Mesendoderm (in vitro differentiated cells): Measurements from ENCODE around the gene DOCK8.

Source experiments
- DNase-seq: peaks from one replicate; pipeline ENCODE4 v3.0.0; 2013
- H2AK5ac ChIP-seq: 2 replicates; pipeline ENCODE4 v1.6.1; 2013; ENCODE audit warnings: low read length, inconsistent platforms
- H2BK120ac ChIP-seq: 2 replicates; pipeline ENCODE4 v1.6.1; 2013; ENCODE audit warnings: low read depth, mild to moderate bottlenecking, low read length, moderate library complexity, mixed read lengths
- H2BK15ac ChIP-seq: replicated peaks from 2 replicates; pipeline ENCODE4 v1.6.1; 2013; ENCODE audit warnings: low read depth, mild to moderate bottlenecking, moderate library complexity
- H2BK5ac ChIP-seq: 2 replicates; pipeline ENCODE4 v1.6.1; 2013; ENCODE audit warnings: low read length, inconsistent platforms
- H3K18ac ChIP-seq: 2 replicates; pipeline ENCODE4 v1.6.1; 2013; ENCODE audit warnings: mild to moderate bottlenecking, low read length, mixed read lengths
- H3K23ac ChIP-seq: one replicate; pipeline ENCODE4 v1.6.1; 2013; ENCODE audit warnings: low read length
- H3K27ac ChIP-seq: 2 replicates; pipeline ENCODE4 v1.5.1; 2013; ENCODE audit warnings: low read depth, mild to moderate bottlenecking, inconsistent platforms, low read length, moderate library complexity
- H3K27me3 ChIP-seq: 2 replicates; pipeline ENCODE4 v1.6.1; 2013; ENCODE audit warnings: low read length, control low read depth, mild to moderate bottlenecking, inconsistent platforms; ENCODE audit not compliant: insufficient read depth, poor library complexity
- H3K36me3 ChIP-seq: 2 replicates; pipeline ENCODE4 v1.6.1; 2013; ENCODE audit warnings: low read length, inconsistent platforms; ENCODE audit not compliant: control insufficient read depth, insufficient read depth
- H3K4ac ChIP-seq: one replicate; pipeline ENCODE4 v1.6.1; 2013; ENCODE audit warnings: low read depth, mild to moderate bottlenecking, low read length, moderate library complexity
- H3K4me1 ChIP-seq: 2 replicates; pipeline ENCODE4 v1.6.1; 2013; ENCODE audit warnings: low read depth, low read length, inconsistent platforms; ENCODE audit not compliant: control insufficient read depth
- H3K4me2 ChIP-seq: 2 replicates; pipeline ENCODE4 v1.6.1; 2013; ENCODE audit warnings: low read length
- H3K4me3 ChIP-seq: 2 replicates; pipeline ENCODE4 v1.5.1; 2013; ENCODE audit warnings: mild to moderate bottlenecking, low read length
- H3K56ac ChIP-seq: one replicate; pipeline ENCODE4 v1.6.1; 2013; ENCODE audit warnings: low read length
- H3K79me1 ChIP-seq: 2 replicates; pipeline ENCODE4 v1.6.1; 2013; ENCODE audit warnings: low read length, inconsistent platforms
- H3K79me2 ChIP-seq: 2 replicates; pipeline ENCODE4 v1.6.1; 2013; ENCODE audit warnings: mild to moderate bottlenecking, low read length; ENCODE audit not compliant: control insufficient read depth, insufficient read depth
- H3K9ac ChIP-seq: 2 replicates; pipeline ENCODE4 v1.6.1; 2013; ENCODE audit warnings: low read length, inconsistent platforms
- H4K5ac ChIP-seq: one replicate; pipeline ENCODE4 v1.6.1; 2013; ENCODE audit warnings: low read length
- H4K8ac ChIP-seq: one replicate; pipeline ENCODE4 v1.6.1; 2013; ENCODE audit warnings: low read depth, mild to moderate bottlenecking, control low read depth, low read length, moderate library complexity
- WGBS: extraction: QIAGEN DNeasy Blood & Tissue Kit; methylation state at CpG from one replicate; pipeline ENCODE4 v1.1.7; 2013; ENCODE audit warnings: low lambda C conversion rate, missing lambda C conversion rate; ENCODE audit not compliant: insufficient coverage; ENCODE audit errors: extremely low coverage; 5-methylcytosine and 5-hydroxymethylcytosine counted together

Gene DOCK8

DNA sequence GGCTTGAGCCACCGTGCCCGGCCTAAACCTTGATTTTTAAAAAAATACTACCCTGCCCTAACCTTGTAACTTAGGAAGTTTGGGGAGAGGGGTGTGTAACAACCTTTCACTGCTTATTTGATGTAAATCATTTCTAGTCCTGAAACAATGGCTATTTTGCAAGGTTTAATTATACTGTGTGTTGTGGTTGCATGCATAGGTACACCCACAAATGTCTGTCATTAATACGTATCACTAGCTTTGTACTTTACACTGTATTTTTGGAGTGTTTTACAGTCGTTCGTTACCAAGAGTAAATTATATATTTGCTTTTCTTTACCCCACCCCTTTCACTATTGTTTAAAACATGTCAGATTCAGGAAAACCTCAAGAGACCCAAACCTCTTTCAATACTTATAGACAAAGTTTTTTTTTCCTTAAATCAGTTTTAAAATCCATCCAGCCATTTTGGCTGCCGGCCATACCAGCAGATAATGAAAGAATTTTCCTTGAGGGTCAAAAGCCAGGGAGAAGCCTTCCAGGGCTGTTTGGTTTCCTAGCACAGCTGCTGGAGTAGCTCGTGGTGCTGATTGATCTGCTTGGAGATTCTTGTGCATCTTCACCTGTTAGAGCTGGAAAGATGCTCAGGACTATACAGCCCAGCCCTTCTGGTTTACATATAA, 50.7 kb downstream of the DOCK8 start:
- no peak overlapping the region for H4K5ac ChIP-seq
- no peak overlapping the region for H2BK5ac ChIP-seq
- H3K79me1 ChIP-seq = no peaks in the 10 kb centered on the region
- no peak overlapping the region for H3K56ac ChIP-seq
- no peak overlapping the region for H3K4me2 ChIP-seq
- no peak overlapping the region for H3K4ac ChIP-seq
- H3K36me3 ChIP-seq = no peaks in the 10 kb centered on the region
- no peak overlapping the region for H2BK120ac ChIP-seq
- H3K9ac ChIP-seq = no peak overlapping the region
- H3K4me3 ChIP-seq = no peak overlapping the region
- no peaks in the 10 kb centered on the region for H3K4me1 ChIP-seq
- no peak overlapping the region for H3K23ac ChIP-seq
- H3K79me2 ChIP-seq = no peaks in the 10 kb centered on the region
- no peak overlapping the region for H4K8ac ChIP-seq
- no peak overlapping the region for H3K18ac ChIP-seq
- H3K27ac ChIP-seq = no peak overlapping the region
- no peak overlapping the region for H2AK5ac ChIP-seq
- no peak overlapping the region for H2BK15ac ChIP-seq
- no CpG with 5 or more reads among the region's 7 CpGs for WGBS
- no peak for DNase-seq
- H3K27me3 ChIP-seq = no peaks in the 10 kb centered on the region

DNA sequence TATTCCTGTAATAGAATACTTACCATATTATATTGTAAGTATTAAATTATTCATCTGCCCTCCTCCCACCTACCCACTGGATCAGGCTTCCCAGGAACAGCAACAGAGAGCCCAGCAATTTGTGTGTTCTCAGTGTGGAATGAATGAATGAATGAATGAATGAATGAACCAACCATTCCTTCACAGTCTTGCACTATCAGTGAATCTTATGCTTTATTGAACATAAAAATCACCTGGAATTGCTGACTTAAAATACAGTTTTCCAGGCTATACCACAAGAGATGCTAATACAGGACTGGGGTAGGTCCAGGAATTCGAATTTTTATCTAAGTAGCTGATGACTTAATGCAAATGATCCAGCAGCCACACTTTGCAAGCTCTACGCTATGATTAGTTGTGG, 51.6 kb downstream of the DOCK8 start:
- Histone ChIP-seq H3K56ac (no peak overlapping the region), H3K79me1 (no peaks in the 10 kb centered on the region), H4K5ac (no peak overlapping the region), H3K4ac (no peak overlapping the region), H3K23ac (no peak overlapping the region), H3K36me3 (no peaks in the 10 kb centered on the region), H2BK5ac (no peak overlapping the region), H2BK15ac (no peak overlapping the region), H3K18ac (no peak overlapping the region), H3K27ac (no peak overlapping the region), H3K4me2 (no peak overlapping the region), H3K4me1 (no peaks in the 10 kb centered on the region), H3K4me3 (no peak overlapping the region), H4K8ac (no peak overlapping the region), H3K9ac (no peak overlapping the region), H2AK5ac (no peak overlapping the region), H3K27me3 (no peaks in the 10 kb centered on the region), H2BK120ac (no peak overlapping the region), H3K79me2 (no peaks in the 10 kb centered on the region)
- no CpG with 5 or more reads among the region's 2 CpGs for WGBS
- no peak for DNase-seq

DNA sequence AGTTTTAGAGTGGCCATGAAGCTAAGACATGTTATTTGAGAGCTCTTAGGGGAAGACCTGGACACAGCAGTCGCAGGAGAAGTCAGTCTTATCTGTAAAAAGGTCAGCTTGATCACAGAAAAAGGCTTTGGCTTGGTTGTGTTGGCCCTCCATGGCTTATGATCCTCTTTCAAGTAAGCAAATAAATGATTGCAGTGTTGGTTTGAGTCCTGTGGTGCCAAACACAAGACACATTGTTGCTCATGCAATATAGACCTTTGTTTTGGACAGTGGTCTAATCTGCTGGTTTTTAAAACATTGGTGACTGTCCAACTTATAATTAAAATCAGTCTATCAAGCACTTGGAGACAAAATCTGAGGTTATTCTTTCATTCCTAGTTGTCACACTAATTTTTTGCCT, 54.0 kb downstream of the DOCK8 start:
- no peak overlapping the region for H2BK5ac ChIP-seq
- no peak overlapping the region for H3K23ac ChIP-seq
- no peak overlapping the region for H3K4me3 ChIP-seq
- H3K56ac ChIP-seq = no peak overlapping the region
- no peaks in the 10 kb centered on the region for H3K27me3 ChIP-seq
- no peaks in the 10 kb centered on the region for H3K79me2 ChIP-seq
- no peak overlapping the region for H3K4me2 ChIP-seq
- H2BK15ac ChIP-seq = no peak overlapping the region
- DNase-seq = no peak
- H2BK120ac ChIP-seq = no peak overlapping the region
- H4K8ac ChIP-seq = no peak overlapping the region
- no peaks in the 10 kb centered on the region for H3K36me3 ChIP-seq
- no peaks in the 10 kb centered on the region for H3K4me1 ChIP-seq
- no peak overlapping the region for H4K5ac ChIP-seq
- H3K79me1 ChIP-seq = no peaks in the 10 kb centered on the region
- H3K27ac ChIP-seq = no peak overlapping the region
- no CpG with 5 or more reads among the region's 1 CpG for WGBS
- H3K18ac ChIP-seq = no peak overlapping the region
- no peak overlapping the region for H3K9ac ChIP-seq
- H2AK5ac ChIP-seq = no peak overlapping the region
- H3K4ac ChIP-seq = no peak overlapping the region

DNA sequence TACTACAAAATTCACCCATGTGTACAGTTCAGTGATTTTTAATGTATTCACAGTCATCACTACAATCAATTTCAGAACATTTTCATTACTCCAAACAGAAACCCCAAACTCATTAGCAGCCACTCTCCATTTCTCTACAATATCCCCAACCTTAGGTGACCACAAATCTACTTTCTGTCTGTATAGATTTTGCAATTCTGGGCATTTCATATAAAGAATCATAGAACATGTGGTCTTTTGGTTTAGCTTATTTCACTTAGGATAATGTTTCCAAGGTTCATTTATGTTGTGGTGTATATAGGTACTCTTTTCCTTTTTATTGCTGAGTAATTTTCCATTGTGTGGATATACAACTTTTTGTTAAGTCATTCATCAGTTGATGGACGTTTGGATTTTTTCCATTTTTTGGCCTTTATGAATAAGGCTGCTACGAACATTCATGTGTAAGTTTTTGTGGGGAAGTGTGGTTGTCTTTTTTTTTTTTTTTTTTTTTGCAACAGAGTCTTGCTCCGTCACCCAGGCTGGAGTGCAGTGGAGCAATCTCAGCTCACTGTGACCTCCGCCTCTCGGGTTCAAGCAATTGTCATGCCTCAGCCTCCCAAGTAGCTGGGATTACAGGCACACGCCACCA, 54.5 kb downstream of the DOCK8 start:
- DNase-seq = no peak
- H3K4me3 ChIP-seq = no peak overlapping the region
- no peak overlapping the region for H3K9ac ChIP-seq
- no peak overlapping the region for H2BK120ac ChIP-seq
- H2AK5ac ChIP-seq = no peak overlapping the region
- no peak overlapping the region for H3K56ac ChIP-seq
- H3K4me2 ChIP-seq = no peak overlapping the region
- H4K8ac ChIP-seq = no peak overlapping the region
- H3K27me3 ChIP-seq = no peaks in the 10 kb centered on the region
- no peak overlapping the region for H3K27ac ChIP-seq
- no peaks in the 10 kb centered on the region for H3K4me1 ChIP-seq
- H3K23ac ChIP-seq = no peak overlapping the region
- H2BK15ac ChIP-seq = no peak overlapping the region
- no peak overlapping the region for H4K5ac ChIP-seq
- no peak overlapping the region for H3K18ac ChIP-seq
- no peak overlapping the region for H2BK5ac ChIP-seq
- H3K36me3 ChIP-seq = no peaks in the 10 kb centered on the region
- no CpG with 5 or more reads among the region's 6 CpGs for WGBS
- H3K4ac ChIP-seq = no peak overlapping the region
- no peaks in the 10 kb centered on the region for H3K79me1 ChIP-seq
- H3K79me2 ChIP-seq = no peaks in the 10 kb centered on the region

DNA sequence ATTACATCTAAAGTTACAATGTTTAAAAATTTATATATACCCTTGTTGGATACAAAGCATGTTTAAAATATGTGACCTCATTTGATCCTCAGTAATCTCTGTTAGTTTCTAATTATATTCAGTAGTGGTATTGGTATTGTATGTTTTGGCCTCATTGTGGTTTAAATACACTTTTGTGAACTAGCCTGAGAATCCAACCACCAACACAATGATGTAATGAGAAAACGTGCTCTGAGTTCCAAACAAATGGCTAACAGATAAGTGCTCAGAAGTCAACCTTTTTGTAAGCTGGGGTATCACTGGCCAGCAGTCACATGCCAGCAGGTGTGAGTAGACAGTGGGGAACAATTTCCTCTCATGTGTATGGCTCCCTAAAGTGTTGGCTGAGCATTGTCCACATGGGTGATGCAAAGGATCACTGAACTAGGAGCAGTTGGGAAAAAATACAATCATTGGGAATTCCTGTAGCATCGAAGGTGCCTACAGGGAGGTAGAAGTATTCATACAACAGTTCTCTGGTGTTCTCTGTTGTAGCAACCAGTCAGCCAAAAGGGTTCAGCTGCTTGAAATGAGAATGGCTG, 56.1 kb downstream of the DOCK8 start:
- no peak overlapping the region for H3K27ac ChIP-seq
- H3K4me2 ChIP-seq = no peak overlapping the region
- no peak overlapping the region for H4K5ac ChIP-seq
- no peak overlapping the region for H3K4ac ChIP-seq
- H3K36me3 ChIP-seq = no peaks in the 10 kb centered on the region
- H3K9ac ChIP-seq = no peak overlapping the region
- no peak overlapping the region for H3K56ac ChIP-seq
- H4K8ac ChIP-seq = no peak overlapping the region
- H3K18ac ChIP-seq = no peak overlapping the region
- H2BK15ac ChIP-seq = no peak overlapping the region
- WGBS = no CpG with 5 or more reads among the region's 2 CpGs
- no peak overlapping the region for H2BK5ac ChIP-seq
- H3K4me3 ChIP-seq = no peak overlapping the region
- DNase-seq = no peak
- no peaks in the 10 kb centered on the region for H3K27me3 ChIP-seq
- no peaks in the 10 kb centered on the region for H3K4me1 ChIP-seq
- H3K23ac ChIP-seq = no peak overlapping the region
- no peaks in the 10 kb centered on the region for H3K79me2 ChIP-seq
- H2BK120ac ChIP-seq = no peak overlapping the region
- H2AK5ac ChIP-seq = no peak overlapping the region
- no peaks in the 10 kb centered on the region for H3K79me1 ChIP-seq
